SU-DHL-6 (cell line): ENCODE results near the gene NBEA.

Experiments
- EZH2phosphoT487 ChIP-seq: fragments of 200-600 bp; sonication (generic), shearing (Covaris generic); conservative IDR thresholded peaks from 2 replicates; pipeline ENCODE4 v1.6.1; 2018; ENCODE audit warnings: mild to moderate bottlenecking, antibody characterized with exemption, low read length, moderate library complexity, mixed read lengths
- TF ChIP-seq, protein P1 (sequence below): fragments of 200-600 bp; sonication (generic); IDR thresholded peaks from one replicate; pipeline ENCODE4 v1.5.1; 2017; ENCODE audit warnings: antibody characterized with exemption, mild to moderate bottlenecking, low read length, moderate library complexity; ENCODE audit not compliant: insufficient read depth, poor library complexity, severe bottlenecking

DNA sequence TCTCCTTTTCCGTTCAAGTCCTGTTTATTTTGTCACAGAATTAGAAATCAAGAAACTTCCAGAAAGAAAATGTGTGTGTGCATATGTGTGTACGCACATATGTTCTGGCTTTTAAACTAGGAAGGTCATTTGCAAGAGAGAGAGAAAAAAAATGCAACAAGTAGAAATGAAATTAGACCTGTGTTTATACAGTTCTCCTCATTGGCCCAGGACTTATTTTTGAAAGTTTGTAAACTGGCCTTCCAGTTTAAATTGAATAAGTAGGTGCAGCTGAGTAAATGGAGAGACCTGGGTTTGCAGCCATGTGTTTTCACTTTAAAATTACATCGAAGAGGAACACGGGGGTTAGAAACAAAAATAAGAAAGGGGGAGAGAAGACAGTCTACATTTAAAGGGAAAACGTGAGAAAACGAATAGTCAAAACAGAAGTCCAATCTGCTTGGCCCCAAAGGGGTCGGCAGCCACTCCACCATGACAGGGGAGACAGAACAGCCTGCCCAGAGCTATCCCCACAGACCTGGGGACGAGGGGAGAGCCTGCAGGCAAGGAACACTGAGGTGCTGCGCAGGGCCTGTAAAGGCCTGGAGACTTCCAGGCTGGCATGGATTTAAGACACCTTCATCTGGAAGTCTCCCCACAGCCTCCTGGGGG is 751.2 kb downstream of the NBEA start:
- TF ChIP-seq, protein P1, sequence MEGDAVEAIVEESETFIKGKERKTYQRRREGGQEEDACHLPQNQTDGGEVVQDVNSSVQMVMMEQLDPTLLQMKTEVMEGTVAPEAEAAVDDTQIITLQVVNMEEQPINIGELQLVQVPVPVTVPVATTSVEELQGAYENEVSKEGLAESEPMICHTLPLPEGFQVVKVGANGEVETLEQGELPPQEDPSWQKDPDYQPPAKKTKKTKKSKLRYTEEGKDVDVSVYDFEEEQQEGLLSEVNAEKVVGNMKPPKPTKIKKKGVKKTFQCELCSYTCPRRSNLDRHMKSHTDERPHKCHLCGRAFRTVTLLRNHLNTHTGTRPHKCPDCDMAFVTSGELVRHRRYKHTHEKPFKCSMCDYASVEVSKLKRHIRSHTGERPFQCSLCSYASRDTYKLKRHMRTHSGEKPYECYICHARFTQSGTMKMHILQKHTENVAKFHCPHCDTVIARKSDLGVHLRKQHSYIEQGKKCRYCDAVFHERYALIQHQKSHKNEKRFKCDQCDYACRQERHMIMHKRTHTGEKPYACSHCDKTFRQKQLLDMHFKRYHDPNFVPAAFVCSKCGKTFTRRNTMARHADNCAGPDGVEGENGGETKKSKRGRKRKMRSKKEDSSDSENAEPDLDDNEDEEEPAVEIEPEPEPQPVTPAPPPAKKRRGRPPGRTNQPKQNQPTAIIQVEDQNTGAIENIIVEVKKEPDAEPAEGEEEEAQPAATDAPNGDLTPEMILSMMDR: no peak
- TF ChIP-seq EZH2phosphoT487: no peak
